Fibroblast of lung (primary cell): ENCODE results near the gene LRMDA. TPM values are rescaled to one million over a fixed set of nuclear protein-coding genes. Genes with fewer than 3 reads are reported as not detected.

ENCODE experiments used
- DNase-seq, 2 donors: peaks; one replicate each; pipeline versions ENCODE4 v3.0.0 to v3.0.0-alpha.2; 2010; ENCODE audit warnings: low read depth in 2 of 2
- H2AFZ ChIP-seq: 2 replicates; pipeline ENCODE4 v1.5.1; 2012; ENCODE audit warnings: low read length, control low read depth, inconsistent platforms
- H3K27ac ChIP-seq: 2 replicates; pipeline ENCODE4 v1.5.1; 2011; ENCODE audit warnings: low read length, control low read depth; ENCODE audit not compliant: insufficient read depth
- H3K27me3 ChIP-seq: 2 replicates; pipeline ENCODE4 v1.5.1; 2011; ENCODE audit warnings: mild to moderate bottlenecking, low read length; ENCODE audit not compliant: control insufficient read depth, insufficient read depth
- H3K36me3 ChIP-seq: 2 replicates; pipeline ENCODE4 v1.5.1; 2011; ENCODE audit warnings: low read length; ENCODE audit not compliant: control insufficient read depth, insufficient read depth
- H3K4me1 ChIP-seq: 2 replicates; pipeline ENCODE4 v1.5.1; 2011; ENCODE audit warnings: low read length; ENCODE audit not compliant: control insufficient read depth, insufficient read depth; ENCODE audit errors: extremely low read depth
- H3K4me2 ChIP-seq: 2 replicates; pipeline ENCODE4 v1.5.1; 2011; ENCODE audit warnings: low read length, control low read depth; ENCODE audit not compliant: insufficient read depth; ENCODE audit errors: extremely low read depth
- H3K4me3 ChIP-seq, 4 experiments: fragments of 200-600 bp in 1 of 4; sonication (generic) in 1 of 4; replicated peaks in 1 of 4; 2 replicates each; pipeline ENCODE4 v1.5.1; 2011 to 2016; ENCODE audit warnings: low read length in 4 of 4, low read depth in 3 of 4, mild to moderate bottlenecking in 3 of 4, control low read depth in 2 of 4, inconsistent platforms in 1 of 4, mixed read lengths in 1 of 4; ENCODE audit not compliant: insufficient read depth in 1 of 4; ENCODE audit errors: control extremely low read depth in 1 of 4
- H3K79me2 ChIP-seq: 2 replicates; pipeline ENCODE4 v1.5.1; 2012; ENCODE audit warnings: mild to moderate bottlenecking, low read length, inconsistent platforms; ENCODE audit not compliant: control insufficient read depth, insufficient read depth
- H3K9ac ChIP-seq: 2 replicates; pipeline ENCODE4 v1.5.1; 2011; ENCODE audit warnings: mild to moderate bottlenecking, low read length, control low read depth; ENCODE audit not compliant: insufficient read depth
- H3K9me3 ChIP-seq: 2 replicates; pipeline ENCODE4 v1.5.1; 2012; ENCODE audit warnings: low read depth, low read length; ENCODE audit not compliant: control insufficient read depth, insufficient read depth
- H4K20me1 ChIP-seq: 2 replicates; pipeline ENCODE4 v1.5.1; 2011; ENCODE audit warnings: low read length; ENCODE audit not compliant: control insufficient read depth, insufficient read depth; ENCODE audit errors: extremely low read depth
- EZH2 ChIP-seq: IDR thresholded peaks from 2 replicates; pipeline ENCODE4 v1.5.1; 2012; ENCODE audit warnings: low read length, control low read depth, mild to moderate bottlenecking; ENCODE audit errors: missing control alignments
- polyA plus RNA-seq, 2 donors: library from polyadenylated mRNA; depleted of rRNA in 1 of 2; stranded (reverse) in 1 of 2; unstranded in 1 of 2; fragments of >200 nt; gene quantifications; 2 replicates each; pipeline ENCODE4 v1.2.1, GENCODE V29; 2011 to 2012; ENCODE audit warnings: missing spikeins in 1 of 2
- total RNA-seq: library from RNA; depleted of rRNA; stranded (reverse); fragments of >200 nt; gene quantifications from 2 replicates; pipeline ENCODE4 v1.2.1, GENCODE V29; 2014
- TF ChIP-seq, protein P1 (sequence below), 2 donors: IDR thresholded peaks in 1 of 2; conservative IDR thresholded peaks in 1 of 2; 1 replicate in 1 of 2; 2 replicates in 1 of 2; pipeline ENCODE4 v1.5.1; 2011 to 2012; ENCODE audit warnings: low read length in 2 of 2, control low read depth in 1 of 2, inconsistent platforms in 1 of 2, low read depth in 1 of 2, mild to moderate bottlenecking in 1 of 2

The LRMDA gene
- total and polyA plus RNA-seq, 2 donors (not counting 1 experiment from before 2014, with no cell fraction given), result 1.7 to 2.0 TPM

DNA sequence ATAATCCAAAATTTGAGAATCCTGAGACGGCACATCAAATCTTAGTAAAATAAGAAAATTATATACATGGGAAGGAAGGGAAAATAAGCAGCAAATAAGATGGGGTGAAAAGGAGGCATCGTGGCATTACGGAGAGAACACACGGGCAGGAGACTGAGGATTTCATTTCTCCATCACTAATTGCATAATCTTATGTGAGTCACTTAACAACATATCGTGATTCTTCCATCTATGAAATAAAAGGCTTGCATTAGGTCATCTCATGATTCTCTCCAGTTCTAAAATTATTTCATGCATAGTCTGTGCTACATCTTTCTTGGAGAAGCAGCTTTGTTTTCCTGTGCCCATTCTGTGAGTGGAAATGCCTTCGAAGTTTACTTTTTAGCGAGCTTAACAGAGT, 288.7 kb downstream of the LRMDA start:
- Histone ChIP-seq H3K9me3 (no peaks in the 10 kb centered on the region), H3K4me1 (no peaks in the 10 kb centered on the region), H3K9ac (no peak overlapping the region), H4K20me1 (no peaks in the 10 kb centered on the region), H3K79me2 (no peaks in the 10 kb centered on the region), H3K27me3 (no peaks in the 10 kb centered on the region), H2AFZ (no peak overlapping the region), H3K4me2 (no peak overlapping the region), H3K27ac (no peak overlapping the region), H3K36me3 (no peaks in the 10 kb centered on the region), H3K4me3 (no peak overlapping the region)
- TF ChIP-seq EZH2, result no peak
- TF ChIP-seq, protein P1, sequence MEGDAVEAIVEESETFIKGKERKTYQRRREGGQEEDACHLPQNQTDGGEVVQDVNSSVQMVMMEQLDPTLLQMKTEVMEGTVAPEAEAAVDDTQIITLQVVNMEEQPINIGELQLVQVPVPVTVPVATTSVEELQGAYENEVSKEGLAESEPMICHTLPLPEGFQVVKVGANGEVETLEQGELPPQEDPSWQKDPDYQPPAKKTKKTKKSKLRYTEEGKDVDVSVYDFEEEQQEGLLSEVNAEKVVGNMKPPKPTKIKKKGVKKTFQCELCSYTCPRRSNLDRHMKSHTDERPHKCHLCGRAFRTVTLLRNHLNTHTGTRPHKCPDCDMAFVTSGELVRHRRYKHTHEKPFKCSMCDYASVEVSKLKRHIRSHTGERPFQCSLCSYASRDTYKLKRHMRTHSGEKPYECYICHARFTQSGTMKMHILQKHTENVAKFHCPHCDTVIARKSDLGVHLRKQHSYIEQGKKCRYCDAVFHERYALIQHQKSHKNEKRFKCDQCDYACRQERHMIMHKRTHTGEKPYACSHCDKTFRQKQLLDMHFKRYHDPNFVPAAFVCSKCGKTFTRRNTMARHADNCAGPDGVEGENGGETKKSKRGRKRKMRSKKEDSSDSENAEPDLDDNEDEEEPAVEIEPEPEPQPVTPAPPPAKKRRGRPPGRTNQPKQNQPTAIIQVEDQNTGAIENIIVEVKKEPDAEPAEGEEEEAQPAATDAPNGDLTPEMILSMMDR (conservative IDR thresholded peaks at IDR 0.05 in 1 of 2, IDR thresholded peaks at IDR 0.05 in 1 of 2; ENCODE audit: low read depth in 1 of 2, low read length in 2 of 2), result no peak
- peak in 1 of 2 donors; percentile 50 for DNase-seq

DNA sequence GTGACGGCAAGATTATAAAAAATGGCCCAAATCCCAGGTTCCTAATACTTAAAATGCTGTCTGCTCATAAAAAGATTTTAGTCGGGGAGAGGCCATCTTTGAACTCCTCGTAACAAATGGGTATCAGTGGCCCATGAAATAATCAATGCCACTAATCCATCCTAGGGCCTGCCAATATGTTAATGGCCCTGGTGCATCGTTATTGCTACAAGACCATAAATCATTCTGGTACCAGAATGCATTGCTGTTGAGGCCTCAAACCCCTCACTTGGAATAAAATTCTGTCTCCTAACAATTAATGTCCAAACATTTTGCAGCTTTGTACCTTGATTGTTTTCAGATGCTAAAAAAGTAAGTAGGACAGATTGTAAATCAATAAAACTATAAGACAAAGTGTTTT, 290.6 kb downstream of the LRMDA start:
- Histone ChIP-seq H3K79me2 (no peaks in the 10 kb centered on the region), H4K20me1 (no peaks in the 10 kb centered on the region), H3K4me3 (no peak overlapping the region), H3K9me3 (no peaks in the 10 kb centered on the region), H3K27me3 (no peaks in the 10 kb centered on the region), H3K9ac (no peak overlapping the region), H3K4me2 (no peak overlapping the region), H3K36me3 (no peaks in the 10 kb centered on the region), H2AFZ (no peak overlapping the region), H3K27ac (no peak overlapping the region), H3K4me1 (no peaks in the 10 kb centered on the region)
- TF ChIP-seq EZH2, result no peak
- TF ChIP-seq, protein P1 (conservative IDR thresholded peaks at IDR 0.05 in 1 of 2, IDR thresholded peaks at IDR 0.05 in 1 of 2; ENCODE audit: low read depth in 1 of 2, low read length in 2 of 2), result no peak
- no peak for DNase-seq

DNA sequence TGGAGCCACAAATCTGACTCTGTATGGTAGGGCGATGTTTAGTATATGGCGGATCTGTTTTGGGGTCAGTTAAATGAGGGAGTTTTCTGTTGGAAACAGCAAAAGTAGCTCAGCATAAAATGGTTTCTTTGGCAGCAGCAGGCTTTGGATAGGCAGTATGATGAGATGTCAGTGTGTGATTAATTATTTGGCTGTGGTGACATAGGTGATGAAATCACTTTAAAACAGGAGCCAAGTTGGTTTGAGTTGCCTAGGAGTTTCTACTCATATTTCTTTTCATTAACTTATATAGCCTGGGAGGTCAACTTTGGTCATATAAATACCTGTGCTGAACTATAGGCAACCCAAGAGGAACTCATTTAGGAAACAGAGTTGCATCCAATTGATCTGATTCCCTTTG, 291.2 kb downstream of the LRMDA start:
- Histone ChIP-seq H3K9me3 (no peaks in the 10 kb centered on the region), H3K4me1 (no peaks in the 10 kb centered on the region), H4K20me1 (no peaks in the 10 kb centered on the region), H3K4me3 (no peak overlapping the region), H2AFZ (no peak overlapping the region), H3K27me3 (no peaks in the 10 kb centered on the region), H3K79me2 (no peaks in the 10 kb centered on the region), H3K9ac (no peak overlapping the region), H3K27ac (no peak overlapping the region), H3K4me2 (no peak overlapping the region), H3K36me3 (no peaks in the 10 kb centered on the region)
- TF ChIP-seq, protein P1 (conservative IDR thresholded peaks at IDR 0.05 in 1 of 2, IDR thresholded peaks at IDR 0.05 in 1 of 2; ENCODE audit: low read depth in 1 of 2, low read length in 2 of 2), result no peak
- TF ChIP-seq EZH2, result no peak
- DNase-seq, result no peak
